CD4-positive, alpha-beta memory T cell (primary cell): Measurements from ENCODE around the gene METAP1D. TPM values are rescaled to one million over a fixed set of nuclear protein-coding genes. Genes with fewer than 3 reads are reported as not detected.

Source experiments
- CTCF ChIA-PET: fragments of 350-600 bp; sonication (Branson Sonifier 250); formaldehyde crosslinking; loops from one replicate; lab custom pipeline; 2021; ENCODE audit warnings: inconsistent platforms; ENCODE audit not compliant: partially characterized antibody; lab: Charles Lee
- POLR2A ChIA-PET: fragments of 350-600 bp; sonication (Branson Sonifier 250); formaldehyde crosslinking; loops from one replicate; lab custom pipeline; 2021; ENCODE audit not compliant: partially characterized antibody; lab: Charles Lee
- DNase-seq, 5 donors: peaks; one replicate each; pipeline versions ENCODE4 v3.0.0 to v3.0.0-alpha.2; 2020 to 2022; ENCODE audit warnings: mixed read lengths in 1 of 5
- H3K27ac ChIP-seq: one replicate; pipeline ENCODE4 v1.7.0; 2013; ENCODE audit warnings: low read depth, low read length
- H3K27me3 ChIP-seq: 2 replicates; pipeline ENCODE4 v1.7.0; 2013; ENCODE audit warnings: mild to moderate bottlenecking, low read length, moderate library complexity; ENCODE audit not compliant: insufficient read depth
- H3K36me3 ChIP-seq: 2 replicates; pipeline ENCODE4 v1.7.0; 2013; ENCODE audit warnings: mild to moderate bottlenecking, low read length, moderate library complexity; ENCODE audit not compliant: insufficient read depth
- H3K4me1 ChIP-seq: 2 replicates; pipeline ENCODE4 v1.7.0; 2013; ENCODE audit warnings: mild to moderate bottlenecking, low read length, moderate library complexity; ENCODE audit not compliant: insufficient read depth
- H3K4me3 ChIP-seq, 2 donors: one replicate each; pipeline ENCODE4 v1.7.0; 2013; ENCODE audit warnings: low read length in 2 of 2, mild to moderate bottlenecking in 1 of 2
- H3K9me3 ChIP-seq, 2 donors: one replicate each; pipeline ENCODE4 v1.7.0; 2013; ENCODE audit warnings: low read length in 2 of 2, control low read depth in 1 of 2; ENCODE audit not compliant: control insufficient read depth in 1 of 2
- H3K27ac Mint-ChIP-seq, 7 donors: one replicate each; pipeline ENCODE4 v1.8.0; 2020 to 2021; ENCODE audit warnings: mixed read lengths in 7 of 7, mild to moderate bottlenecking in 6 of 7, inconsistent platforms in 3 of 7, moderate library complexity in 3 of 7
- H3K27me3 Mint-ChIP-seq, 2 donors: one replicate each; pipeline ENCODE4 v1.8.0; 2020 to 2021; ENCODE audit warnings: mixed read lengths in 2 of 2
- H3K36me3 Mint-ChIP-seq, 2 donors: one replicate each; pipeline ENCODE4 v1.8.0; 2020 to 2021; ENCODE audit warnings: mixed read lengths in 2 of 2, inconsistent platforms in 1 of 2, mild to moderate bottlenecking in 1 of 2
- H3K4me1 Mint-ChIP-seq, 4 donors: one replicate each; pipeline ENCODE4 v1.8.0; 2020 to 2021; ENCODE audit warnings: mixed read lengths in 4 of 4, mild to moderate bottlenecking in 1 of 4
- H3K4me3 Mint-ChIP-seq, 8 donors: one replicate each; pipeline ENCODE4 v1.8.0; 2020 to 2021; ENCODE audit warnings: mixed read lengths in 8 of 8, mild to moderate bottlenecking in 7 of 8, moderate library complexity in 6 of 8, inconsistent platforms in 3 of 8
- H3K9me3 Mint-ChIP-seq, 8 donors: one replicate each; pipeline ENCODE4 v1.8.0; 2020 to 2021; ENCODE audit warnings: mixed read lengths in 8 of 8, mild to moderate bottlenecking in 5 of 8, inconsistent platforms in 3 of 8, moderate library complexity in 1 of 8
- intact Hi-C: fragments of 100-400 bp; cut with micrococcal nuclease; formaldehyde crosslinking; loops from one replicate; pipeline ENCODE4 v1.15.1; 2023
- polyA plus RNA-seq, 2 donors: library from polyadenylated mRNA; unstranded; fragments of 300-500 nt; fragmentation: Illumina TruSeq; gene quantifications; one replicate each; pipeline ENCODE4 v1.2.3, GENCODE V29; 2021
- total RNA-seq, 2 experiments: library from RNA; stranded (reverse); gene quantifications; one replicate each; pipeline ENCODE4 v1.2.3, GENCODE V29; 2021

The METAP1D gene
- total and polyA plus RNA-seq, 4 experiments from 2014 or later: 3.5 to 7.3 (median 6.5) TPM

DNA sequence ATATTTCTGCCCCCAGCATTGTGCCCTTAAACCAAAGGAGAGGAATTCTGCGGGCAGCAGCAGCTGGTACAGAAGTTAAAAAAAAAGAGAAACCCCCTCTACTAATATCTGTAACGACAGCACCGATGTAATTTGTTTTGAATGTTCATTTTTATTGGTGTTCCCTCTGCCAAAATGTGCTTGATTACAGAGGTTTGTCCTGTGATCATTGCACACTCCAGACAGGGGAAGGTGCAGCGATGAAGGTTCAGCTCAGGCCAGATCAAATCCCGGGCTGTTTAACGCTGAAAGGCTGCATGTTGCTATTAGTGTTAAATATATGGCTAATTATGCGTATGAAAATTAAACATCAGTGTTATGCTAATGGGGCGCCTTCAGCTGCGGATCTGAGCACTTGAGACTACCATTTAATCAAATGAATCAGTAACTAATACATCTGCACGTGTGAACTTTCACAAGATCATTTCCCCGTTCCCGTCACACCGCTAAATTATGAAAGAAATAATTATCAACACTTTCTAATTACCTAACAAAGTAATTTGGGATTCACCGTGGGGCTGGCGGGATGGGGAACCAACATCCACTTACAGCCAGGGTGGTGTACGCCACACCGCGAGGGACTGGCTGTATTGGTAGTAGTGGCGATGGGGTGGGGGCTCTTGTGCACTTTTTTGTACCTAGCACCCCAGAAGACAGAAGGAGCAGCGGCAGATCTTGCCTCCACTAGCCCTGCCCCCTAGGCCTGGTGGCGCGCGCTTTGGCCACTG lies 84.1 kb downstream of the METAP1D start:
- POLR2A ChIA-PET: interaction anchor here (2.3 to 14.0 kb wide), 2 partner anchors 8 to 17 kb away, joined by 17 to 186 read pairs; partner anchors contain the start of gene DLX2
- Histone ChIP-seq H3K27ac (no peak overlapping the region), H3K4me1 (peaks cover 65% of the 10 kb centered on the region), H3K4me3 (peak overlapping the region in 1 of 2 donors; percentile 42), H3K9me3 (no peaks in the 10 kb centered on the region), H3K36me3 (no peaks in the 10 kb centered on the region), H3K27me3 (peaks cover 90% of the 10 kb centered on the region)
- H3K36me3 Mint-ChIP-seq: peaks cover 0 to 19% of the 10 kb centered on the region in 2 donors
- CTCF ChIA-PET: interaction anchor here (1.6 kb wide), 1 partner anchor 19 kb away, joined by 3 read pairs; no protein-coding TSS in a partner anchor
- H3K4me3 Mint-ChIP-seq: peak overlapping the region; percentile 55 to 89 (median 77)
- H3K27ac Mint-ChIP-seq: peak overlapping the region in 5 of 7 donors; percentile 43 to 99 (median 88)
- DNase-seq: peak in 3 of 5 donors; percentile 15 to 33 (median 15)
- H3K9me3 Mint-ChIP-seq: peaks cover 0 to 67% (median 22%) of the 10 kb centered on the region in 8 donors
- H3K27me3 Mint-ChIP-seq: peaks cover 72 to 81% of the 10 kb centered on the region in 2 donors
- peaks cover 26 to 72% (median 56%) of the 10 kb centered on the region in 4 donors for H3K4me1 Mint-ChIP-seq
- intact Hi-C loops: loop anchor here (2.0 to 10.0 kb wide), 2 partner anchors 19 to 1259 kb away; partner anchors contain the start of gene DLX2

DNA sequence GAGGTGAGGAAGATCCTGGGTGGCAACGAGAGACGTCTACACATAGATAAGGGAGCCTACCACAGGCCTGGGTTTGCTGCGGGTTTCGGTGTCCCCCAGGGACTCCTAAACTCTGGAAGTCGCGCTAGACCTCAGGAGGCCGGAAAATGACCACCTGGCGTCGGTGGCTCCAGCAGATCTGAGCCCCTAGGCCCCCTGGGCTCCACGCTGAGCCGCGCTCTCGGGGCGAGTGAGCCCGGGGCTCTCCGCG lies 84.6 kb downstream of the METAP1D start:
- H3K9me3 ChIP-seq: no peaks in the 10 kb centered on the region

GRCh38 chr2:172084645-172085459 lies 85.1 kb downstream of the METAP1D start:
- peak overlapping the region; percentile 73 to 89 (median 78) for H3K4me3 Mint-ChIP-seq
- Histone ChIP-seq H3K27me3 (peaks cover 99% of the 10 kb centered on the region), H3K36me3 (no peaks in the 10 kb centered on the region), H3K9me3 (no peaks in the 10 kb centered on the region), H3K4me3 (peak overlapping the region; percentile 28 to 42), H3K27ac (no peak overlapping the region), H3K4me1 (peaks cover 66% of the 10 kb centered on the region)
- peak overlapping the region in 6 of 7 donors; percentile 24 to 99 (median 86) for H3K27ac Mint-ChIP-seq
- H3K9me3 Mint-ChIP-seq: peaks cover 0 to 64% (median 21%) of the 10 kb centered on the region in 8 donors
- peaks cover 0 to 18% of the 10 kb centered on the region in 2 donors for H3K36me3 Mint-ChIP-seq
- peaks cover 27 to 72% (median 58%) of the 10 kb centered on the region in 4 donors for H3K4me1 Mint-ChIP-seq
- peaks cover 72 to 82% of the 10 kb centered on the region in 2 donors for H3K27me3 Mint-ChIP-seq
- ChIA-PET CTCF (no interaction called here), POLR2A (interaction anchor here (1.0 to 14.0 kb wide), 2 partner anchors 16 to 380 kb away, joined by 3 to 186 read pairs; partner anchors contain the start of gene DLX2)
- intact Hi-C loops: loop anchor here (2.0 to 10.0 kb wide), 2 partner anchors 18 to 1260 kb away; partner anchors contain the start of gene DLX2
- peak in 4 of 5 donors; percentile 48 to 54 (median 51) for DNase-seq

More for the DNA sequence above, 84.6 kb downstream of the METAP1D start:
- Mint-ChIP-seq H3K27ac (peak overlapping the region in 4 of 7 donors; percentile 77 to 99 (median 90)), H3K36me3 (peaks cover 0 to 19% of the 10 kb centered on the region in 2 donors), H3K27me3 (peaks cover 70 to 80% of the 10 kb centered on the region in 2 donors), H3K4me3 (peak overlapping the region; percentile 10 to 89 (median 77)), H3K9me3 (peaks cover 0 to 67% (median 23%) of the 10 kb centered on the region in 8 donors), H3K4me1 (peaks cover 26 to 72% (median 56%) of the 10 kb centered on the region in 4 donors)
- Histone ChIP-seq H3K4me3 (peak overlapping the region in 1 of 2 donors; percentile 42), H3K36me3 (no peaks in the 10 kb centered on the region), H3K27me3 (peaks cover 95% of the 10 kb centered on the region), H3K4me1 (peaks cover 65% of the 10 kb centered on the region), H3K27ac (no peak overlapping the region)
- intact Hi-C loops: loop anchor here (2.0 to 10.0 kb wide), 2 partner anchors 18 to 1260 kb away; partner anchors contain the start of gene DLX2
- DNase-seq: no peak
- CTCF ChIA-PET: no interaction called here
- POLR2A ChIA-PET: interaction anchor here (14.0 kb wide), 1 partner anchor 17 kb away, joined by 186 read pairs; the partner anchor contains the start of gene DLX2

DNA sequence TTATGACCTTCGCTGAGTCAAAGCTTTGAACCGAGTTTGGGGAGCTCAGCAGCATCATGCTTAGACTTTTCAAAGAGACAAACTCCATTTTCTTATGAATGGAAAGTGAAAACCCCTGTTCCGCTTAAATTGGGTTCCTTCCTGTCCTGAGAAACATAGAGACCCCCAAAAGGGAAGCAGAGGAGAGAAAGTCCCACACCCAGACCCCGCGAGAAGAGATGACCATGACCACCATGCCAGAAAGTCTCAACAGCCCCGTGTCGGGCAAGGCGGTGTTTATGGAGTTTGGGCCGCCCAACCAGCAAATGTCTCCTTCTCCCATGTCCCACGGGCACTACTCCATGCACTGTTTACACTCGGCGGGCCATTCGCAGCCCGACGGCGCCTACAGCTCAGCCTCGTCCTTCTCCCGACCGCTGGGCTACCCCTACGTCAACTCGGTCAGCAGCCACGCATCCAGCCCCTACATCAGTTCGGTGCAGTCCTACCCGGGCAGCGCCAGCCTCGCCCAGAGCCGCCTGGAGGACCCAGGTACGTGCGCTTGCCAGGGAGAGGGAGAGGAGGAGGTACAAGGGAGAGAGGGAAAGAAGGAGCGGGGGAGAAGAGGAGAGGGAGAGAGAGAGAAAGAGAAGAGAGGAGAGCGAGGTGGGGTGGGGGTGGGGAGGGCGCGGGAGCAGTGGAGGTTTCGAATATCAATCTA lies 85.9 kb downstream of the METAP1D start, which contains the start of gene DLX1:
TSS of gene DLX1 (plus strand) at position 48 of the 700 bp plus-strand sequence. CDS start at position 219, 171 bp downstream.
- peak within 1 kb of the TSS; percentile 28 to 42 for H3K4me3 ChIP-seq
- H3K9me3 ChIP-seq: no peaks in the 10 kb centered on the region
- H3K27me3 Mint-ChIP-seq: peaks cover 66 to 85% of the 10 kb centered on the region in 2 donors
- H3K27ac ChIP-seq: no peak within 1 kb of the TSS
- H3K4me1 ChIP-seq: peaks cover 68% of the 10 kb centered on the region
- H3K27me3 ChIP-seq: peaks cover 100% of the 10 kb centered on the region
- intact Hi-C loops: loop anchor here (1.0 to 10.0 kb wide), 3 partner anchors 10 to 1261 kb away; partner anchors contain the start of gene DLX2
- peaks cover 28 to 78% (median 57%) of the 10 kb centered on the region in 4 donors for H3K4me1 Mint-ChIP-seq
- peak within 1 kb of the TSS; percentile 73 to 89 (median 78) for H3K4me3 Mint-ChIP-seq
- H3K9me3 Mint-ChIP-seq: peaks cover 0 to 57% (median 16%) of the 10 kb centered on the region in 8 donors
- peak within 1 kb of the TSS in 6 of 7 donors; percentile 24 to 99 (median 87) for H3K27ac Mint-ChIP-seq
- ChIA-PET CTCF (interaction anchor here (1.0 to 1.7 kb wide), 2 partner anchors 9 to 19 kb away, joined by 3 to 5 read pairs; no protein-coding TSS in a partner anchor), POLR2A (interaction anchor here (1.0 to 14.0 kb wide), 2 partner anchors 15 to 380 kb away, joined by 3 to 186 read pairs; partner anchors contain the start of gene DLX2)
- H3K36me3 ChIP-seq: no peaks in the 10 kb centered on the region
- DNase-seq: peak in 2 of 5 donors; percentile 30 to 33
- peaks cover 0 to 15% of the 10 kb centered on the region in 2 donors for H3K36me3 Mint-ChIP-seq

GRCh38 chr2:172086241-172087206 lies 86.8 kb downstream of the METAP1D start:
- Histone ChIP-seq H3K36me3 (no peaks in the 10 kb centered on the region), H3K27ac (no peak overlapping the region), H3K27me3 (peaks cover 100% of the 10 kb centered on the region), H3K4me3 (peak overlapping the region in 1 of 2 donors; percentile 42), H3K9me3 (no peaks in the 10 kb centered on the region), H3K4me1 (peaks cover 68% of the 10 kb centered on the region)
- intact Hi-C loops: loop anchor here (1.0 to 10.0 kb wide), 2 partner anchors 9 to 1262 kb away; no protein-coding TSS in a partner anchor
- H3K4me3 Mint-ChIP-seq: peak overlapping the region; percentile 66 to 89 (median 70)
- H3K27me3 Mint-ChIP-seq: peaks cover 70 to 84% of the 10 kb centered on the region in 2 donors
- H3K9me3 Mint-ChIP-seq: peaks cover 0 to 54% (median 14%) of the 10 kb centered on the region in 8 donors
- H3K27ac Mint-ChIP-seq: peak overlapping the region in 5 of 7 donors; percentile 8 to 99 (median 86)
- peaks cover 28 to 81% (median 54%) of the 10 kb centered on the region in 4 donors for H3K4me1 Mint-ChIP-seq
- DNase-seq: peak; percentile 62 to 73 (median 68)
- CTCF ChIA-PET: interaction anchor here (0.9 to 1.7 kb wide), 3 partner anchors 10 to 31 kb away, joined by 3 to 5 read pairs (median 3); no protein-coding TSS in a partner anchor
- peaks cover 0 to 15% of the 10 kb centered on the region in 2 donors for H3K36me3 Mint-ChIP-seq
- POLR2A ChIA-PET: interaction anchor here (1.0 to 14.0 kb wide), 2 partner anchors 15 to 379 kb away, joined by 3 to 186 read pairs; partner anchors contain the start of gene DLX2
